Chondrocyte (in vitro differentiated cells): ENCODE results near the gene DNAH7. TPM values are rescaled to one million over a fixed set of nuclear protein-coding genes. Genes with fewer than 3 reads are reported as not detected.
"Not testable (repeated sequence)": the region's sequence is repeated elsewhere in the genome, so short reads cannot be mapped to it uniquely, and the experiment has no call there.

Source experiments
- DNase-seq: peaks from one replicate; pipeline ENCODE4 v3.0.0; 2021; ENCODE audit warnings: mixed read lengths, low spot score
- H3K27ac Mint-ChIP-seq: one replicate; pipeline ENCODE4 v1.8.0; 2021; ENCODE audit warnings: mild to moderate bottlenecking, moderate library complexity, mixed read lengths; ENCODE audit not compliant: unreplicated experiment
- H3K27me3 Mint-ChIP-seq: 2 replicates; pipeline ENCODE4 v1.8.0; 2021; ENCODE audit warnings: low read depth, mixed read lengths
- H3K36me3 Mint-ChIP-seq: 2 replicates; pipeline ENCODE4 v1.8.0; 2021; ENCODE audit warnings: low read depth, mixed read lengths
- H3K4me1 Mint-ChIP-seq: 2 replicates; pipeline ENCODE4 v1.8.0; 2021; ENCODE audit warnings: low read depth, mild to moderate bottlenecking, mixed read lengths
- H3K4me3 Mint-ChIP-seq: one replicate; pipeline ENCODE4 v1.8.0; 2021; ENCODE audit warnings: mild to moderate bottlenecking, moderate library complexity, mixed read lengths; ENCODE audit not compliant: unreplicated experiment
- H3K9me3 Mint-ChIP-seq: 2 replicates; pipeline ENCODE4 v1.8.0; 2021; ENCODE audit warnings: low read depth, mixed read lengths
- total RNA-seq: library from RNA; stranded (reverse); gene quantifications from 3 replicates; pipeline ENCODE4 v1.2.1, GENCODE V29; 2021
- TF ChIP-seq, protein P1 (sequence below): fragments of 200-600 bp; sonication (generic); IDR thresholded peaks from 2 replicates; pipeline ENCODE4 v1.5.0; 2021; ENCODE audit warnings: antibody characterized with exemption, mild to moderate bottlenecking, moderate library complexity

DNAH7 gene
- total RNA-seq, 1 donor from 2014 or later = 0.20 TPM

GRCh38 chr2:196099916-196100315 lies 31.3 kb upstream of the DNAH7 start:
- no peaks in the 10 kb centered on the region for H3K27me3 Mint-ChIP-seq
- DNase-seq = no peak
- H3K27ac Mint-ChIP-seq = no peak overlapping the region
- no peaks in the 10 kb centered on the region for H3K36me3 Mint-ChIP-seq
- TF ChIP-seq, protein P1, sequence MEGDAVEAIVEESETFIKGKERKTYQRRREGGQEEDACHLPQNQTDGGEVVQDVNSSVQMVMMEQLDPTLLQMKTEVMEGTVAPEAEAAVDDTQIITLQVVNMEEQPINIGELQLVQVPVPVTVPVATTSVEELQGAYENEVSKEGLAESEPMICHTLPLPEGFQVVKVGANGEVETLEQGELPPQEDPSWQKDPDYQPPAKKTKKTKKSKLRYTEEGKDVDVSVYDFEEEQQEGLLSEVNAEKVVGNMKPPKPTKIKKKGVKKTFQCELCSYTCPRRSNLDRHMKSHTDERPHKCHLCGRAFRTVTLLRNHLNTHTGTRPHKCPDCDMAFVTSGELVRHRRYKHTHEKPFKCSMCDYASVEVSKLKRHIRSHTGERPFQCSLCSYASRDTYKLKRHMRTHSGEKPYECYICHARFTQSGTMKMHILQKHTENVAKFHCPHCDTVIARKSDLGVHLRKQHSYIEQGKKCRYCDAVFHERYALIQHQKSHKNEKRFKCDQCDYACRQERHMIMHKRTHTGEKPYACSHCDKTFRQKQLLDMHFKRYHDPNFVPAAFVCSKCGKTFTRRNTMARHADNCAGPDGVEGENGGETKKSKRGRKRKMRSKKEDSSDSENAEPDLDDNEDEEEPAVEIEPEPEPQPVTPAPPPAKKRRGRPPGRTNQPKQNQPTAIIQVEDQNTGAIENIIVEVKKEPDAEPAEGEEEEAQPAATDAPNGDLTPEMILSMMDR = no peak
- H3K4me1 Mint-ChIP-seq = peaks cover 42% of the 10 kb centered on the region
- H3K4me3 Mint-ChIP-seq = no peak overlapping the region
- peaks cover 2% of the 10 kb centered on the region for H3K9me3 Mint-ChIP-seq

DNA sequence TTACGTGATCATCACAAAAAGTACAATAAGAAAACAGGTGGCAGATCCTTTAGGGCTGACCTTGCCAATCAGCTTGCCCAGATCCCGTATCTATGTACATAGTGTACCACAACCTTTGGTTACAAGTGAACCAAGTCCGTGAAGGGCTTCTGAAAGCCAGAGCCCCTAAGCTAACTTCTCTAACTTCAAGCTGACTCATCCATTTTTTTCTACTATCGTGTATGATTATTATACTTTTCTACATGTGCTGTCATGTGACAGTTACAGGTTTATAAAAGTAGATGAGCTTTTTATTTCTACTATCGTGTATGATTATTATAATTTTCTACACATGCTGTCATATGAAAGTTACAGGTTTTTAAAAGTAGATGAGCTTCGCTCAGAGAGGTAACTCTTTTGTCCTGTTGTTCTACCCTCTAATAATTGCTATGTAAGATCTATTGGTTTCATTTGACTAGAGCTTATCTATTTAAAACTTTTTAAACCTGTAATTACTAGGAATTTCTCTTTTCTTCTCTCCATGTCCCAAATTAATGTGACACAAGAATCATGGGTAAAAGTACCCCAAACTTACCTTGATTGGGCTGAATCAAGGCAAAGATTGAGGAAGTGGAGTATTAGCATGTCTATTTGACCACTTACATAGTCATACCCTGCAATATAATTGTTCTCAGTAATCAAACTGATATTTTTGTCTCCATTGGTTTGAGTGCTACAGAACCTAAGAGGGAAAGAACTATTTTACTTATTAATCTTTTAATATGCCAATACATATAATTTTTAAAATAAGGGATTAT lies 29.4 kb upstream of the DNAH7 start:
- Mint-ChIP-seq H3K4me3 (no peak overlapping the region), H3K9me3 (peaks cover 8% of the 10 kb centered on the region), H3K4me1 (peaks cover 36% of the 10 kb centered on the region), H3K27ac (no peak overlapping the region), H3K36me3 (peaks cover 2% of the 10 kb centered on the region), H3K27me3 (no peaks in the 10 kb centered on the region)
- TF ChIP-seq, protein P1 = no peak
- DNase-seq = no peak

DNA sequence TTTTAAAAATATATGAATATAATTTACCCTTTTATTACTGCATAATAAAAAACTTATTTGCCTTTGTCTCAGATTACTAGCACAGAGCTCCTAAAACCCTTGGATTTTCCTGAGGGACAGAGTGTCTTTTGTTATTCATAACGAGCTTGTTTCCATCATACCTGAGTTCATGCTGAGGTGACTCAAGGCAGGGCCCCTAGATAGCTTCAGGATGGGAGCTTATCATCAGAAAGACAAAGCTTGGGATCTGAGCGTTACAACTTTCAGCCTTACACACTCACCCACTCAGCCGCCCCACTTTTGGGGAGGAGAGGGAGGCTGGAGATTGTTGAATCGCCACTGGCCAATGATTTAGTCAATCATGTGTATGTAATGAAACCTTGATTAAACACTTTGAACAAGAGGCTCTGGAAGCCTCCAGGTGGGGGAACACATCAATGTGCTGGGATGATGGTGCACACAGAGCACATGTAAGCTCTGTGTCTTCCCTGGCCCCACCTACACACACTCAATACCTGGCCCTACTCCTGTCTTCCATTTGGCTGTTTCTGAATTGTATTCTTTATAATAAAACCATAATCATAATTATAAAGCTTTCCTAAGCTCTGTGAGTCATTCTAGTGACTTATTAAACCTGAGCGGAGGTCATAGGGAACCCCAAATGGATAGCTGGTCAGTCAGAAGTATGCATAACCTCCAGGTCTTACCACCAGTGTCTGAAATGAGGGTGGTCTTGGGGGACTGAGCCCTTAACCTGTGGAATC lies 28.5 kb upstream of the DNAH7 start:
- peaks cover 2% of the 10 kb centered on the region for H3K36me3 Mint-ChIP-seq
- TF ChIP-seq, protein P1 = no peak
- no peak overlapping the region for H3K27ac Mint-ChIP-seq
- H3K4me3 Mint-ChIP-seq = no peak overlapping the region
- H3K27me3 Mint-ChIP-seq = no peaks in the 10 kb centered on the region
- peaks cover 6% of the 10 kb centered on the region for H3K9me3 Mint-ChIP-seq
- H3K4me1 Mint-ChIP-seq = peaks cover 32% of the 10 kb centered on the region
- DNase-seq = no peak

GRCh38 chr2:196096264-196096663 lies 27.6 kb upstream of the DNAH7 start:
- TF ChIP-seq, protein P1 = no peak
- peaks cover 23% of the 10 kb centered on the region for H3K4me1 Mint-ChIP-seq
- no peaks in the 10 kb centered on the region for H3K27me3 Mint-ChIP-seq
- H3K9me3 Mint-ChIP-seq = peaks cover 6% of the 10 kb centered on the region
- H3K36me3 Mint-ChIP-seq = peaks cover 2% of the 10 kb centered on the region
- H3K27ac Mint-ChIP-seq = no peak overlapping the region
- no peak overlapping the region for H3K4me3 Mint-ChIP-seq
- DNase-seq = no peak

- H3K4me3 Mint-ChIP-seq, H3K9me3 Mint-ChIP-seq, H3K27me3 Mint-ChIP-seq, H3K36me3 Mint-ChIP-seq, H3K27ac Mint-ChIP-seq, H3K4me1 Mint-ChIP-seq, DNase-seq: not testable (repeated sequence)
Observed at GRCh38 chr2:196089448-196089847, 20.8 kb upstream of the DNAH7 start.
